ENCODE data around the gene SNAPC2.

The SNAPC2 gene

GRCh38 chr19:7907122-7907521, 13.0 kb upstream of the SNAPC2 start:
- no peak for DNase-seq (ENCODE audit: insufficient read length, low spot score)
- FAIRE-seq, result no peak
- no peak for TF ChIP-seq CTCF (IDR thresholded peaks at IDR 0.05; ENCODE audit: insufficient read depth, missing control alignments)

DNA sequence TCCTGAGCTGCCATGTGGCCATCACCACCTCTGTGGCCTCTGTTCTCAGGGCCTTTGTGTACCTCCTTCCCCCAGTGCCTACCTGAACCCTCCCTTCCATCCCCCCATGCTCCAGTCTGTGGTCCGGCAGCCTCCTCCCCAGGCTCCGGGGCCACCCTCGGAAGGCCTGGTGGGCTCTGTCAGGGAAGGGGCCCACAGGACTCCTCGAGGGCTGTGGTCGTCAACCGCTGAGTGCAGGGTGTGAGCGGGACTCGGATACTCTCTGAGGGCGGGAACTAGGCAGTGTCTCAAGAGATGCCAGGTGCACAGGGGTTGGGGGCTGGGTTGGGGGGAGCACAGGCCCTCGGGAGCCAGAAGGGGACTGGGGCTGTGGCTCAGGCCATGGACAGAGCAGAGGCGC, 12.6 kb upstream of the SNAPC2 start:
- FAIRE-seq (no peak), DNase-seq (ENCODE audit: insufficient read length, low spot score) (no peak)
- TF ChIP-seq CTCF (IDR thresholded peaks at IDR 0.05; ENCODE audit: insufficient read depth, missing control alignments), result no peak

- DNase-seq (ENCODE audit: insufficient read length, low spot score) (no peak), FAIRE-seq (no peak)
Measured at GRCh38 chr19:7908078-7908699, 11.9 kb upstream of the SNAPC2 start.

DNA sequence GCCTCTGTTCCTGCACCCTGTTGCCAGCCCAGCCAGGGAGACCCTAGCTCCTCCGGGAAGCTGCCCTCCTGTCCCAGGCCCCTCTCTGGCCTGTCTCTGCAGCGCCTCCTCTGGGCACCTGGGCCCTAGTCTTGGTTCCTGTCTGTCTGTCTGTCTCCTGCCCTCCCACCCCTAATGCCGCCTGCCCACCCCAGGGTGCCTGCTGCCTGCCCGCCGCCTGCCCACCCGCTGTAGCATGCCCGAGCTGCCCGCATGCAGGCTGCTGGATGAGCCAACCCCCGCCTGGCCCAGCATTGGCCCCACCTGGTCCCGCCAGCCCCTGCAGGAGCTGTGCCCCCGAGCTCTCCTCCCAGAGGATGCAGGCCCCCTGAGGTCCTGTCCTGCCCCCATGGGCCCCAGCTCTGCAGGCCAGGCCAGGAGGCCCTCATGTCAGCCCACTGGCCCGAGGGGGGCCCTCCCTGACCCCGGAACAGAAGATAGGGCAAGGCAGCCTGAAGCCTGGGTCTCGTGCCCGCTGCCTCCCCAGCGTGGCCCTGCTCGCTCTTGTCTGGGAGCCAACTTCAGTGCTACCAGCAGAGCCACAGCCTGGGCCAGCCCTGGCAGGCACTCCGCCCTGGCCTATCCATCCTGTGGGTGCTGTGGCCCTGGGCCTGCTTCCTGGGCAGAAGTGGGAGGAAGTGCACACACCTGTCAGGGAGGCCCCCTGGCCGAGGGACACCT, 11.2 kb upstream of the SNAPC2 start:
- FAIRE-seq, result no peak
- no peak for DNase-seq (ENCODE audit: insufficient read length, low spot score)
- TF ChIP-seq CTCF (IDR thresholded peaks at IDR 0.05; ENCODE audit: insufficient read depth, missing control alignments), result no peak

More at GRCh38 chr19:7908078-7908699, 11.9 kb upstream of the SNAPC2 start:
- no peak for TF ChIP-seq CTCF (IDR thresholded peaks at IDR 0.05; ENCODE audit: insufficient read depth, missing control alignments)

DNA sequence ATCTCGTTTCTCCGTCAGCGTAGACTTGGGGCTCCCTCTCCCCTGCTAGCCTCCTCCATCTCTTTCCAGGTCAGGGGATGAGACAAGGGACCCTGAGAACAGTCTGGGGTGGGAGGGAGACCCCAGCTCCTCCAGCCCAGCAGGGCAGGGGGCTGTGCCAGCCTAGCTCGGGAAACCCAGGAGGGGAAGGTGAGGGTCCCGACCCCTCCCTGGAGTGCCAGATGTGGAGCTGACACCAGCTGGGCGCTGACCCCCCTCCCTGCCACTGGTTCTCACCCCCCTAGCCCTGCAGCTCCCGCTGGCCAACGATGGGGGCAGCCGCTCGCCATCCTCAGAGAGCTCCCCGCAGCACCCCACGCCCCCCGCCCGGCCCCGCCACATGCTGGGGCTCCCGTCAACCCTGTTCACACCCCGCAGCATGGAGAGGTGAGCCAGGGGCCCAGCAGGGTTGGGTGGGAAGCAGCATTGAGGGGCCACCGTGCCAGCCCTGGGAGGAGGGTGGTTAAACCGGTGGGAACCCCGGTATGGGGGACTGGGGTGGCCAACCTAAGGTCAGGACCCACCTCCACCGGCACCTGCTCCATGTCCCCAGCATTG, 10.6 kb upstream of the SNAPC2 start:
- FAIRE-seq (no peak), DNase-seq (ENCODE audit: insufficient read length, low spot score) (no peak)
- no peak for TF ChIP-seq CTCF (IDR thresholded peaks at IDR 0.05; ENCODE audit: insufficient read depth, missing control alignments)

DNA sequence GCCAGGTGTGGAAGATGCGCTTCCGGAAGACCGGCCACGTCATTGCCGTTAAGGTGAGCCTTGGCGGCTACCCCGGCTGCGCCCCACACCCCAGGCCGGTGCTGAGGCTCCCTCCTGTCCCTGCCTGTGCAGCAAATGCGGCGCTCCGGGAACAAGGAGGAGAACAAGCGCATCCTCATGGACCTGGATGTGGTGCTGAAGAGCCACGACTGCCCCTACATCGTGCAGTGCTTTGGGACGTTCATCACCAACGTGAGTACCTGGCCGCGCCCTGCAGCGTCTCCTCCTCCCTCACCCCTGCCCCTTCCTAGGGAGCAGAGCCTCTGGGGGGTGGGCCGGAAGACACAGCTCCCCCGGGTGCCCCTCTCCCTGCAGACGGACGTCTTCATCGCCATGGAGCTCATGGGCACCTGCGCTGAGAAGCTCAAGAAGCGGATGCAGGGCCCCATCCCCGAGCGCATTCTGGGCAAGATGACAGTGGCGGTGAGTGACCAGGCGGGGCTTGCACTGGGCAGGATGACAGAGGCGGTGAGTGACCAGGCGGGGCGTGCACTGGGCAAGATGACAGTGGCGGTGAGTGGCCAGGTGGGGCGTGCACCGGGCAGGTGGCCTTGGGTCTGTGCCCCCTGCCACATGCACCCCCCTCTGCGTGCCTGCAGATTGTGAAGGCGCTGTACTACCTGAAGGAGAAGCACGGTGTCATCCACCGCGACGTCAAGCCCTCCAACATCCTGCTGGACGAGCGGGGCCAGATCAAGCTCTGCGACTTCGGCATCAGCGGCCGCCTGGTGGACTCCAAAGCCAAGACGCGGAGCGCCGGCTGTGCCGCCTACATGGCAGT, 9.6 kb upstream of the SNAPC2 start:
- no peak for TF ChIP-seq CTCF (IDR thresholded peaks at IDR 0.05; ENCODE audit: insufficient read depth, missing control alignments)
- no peak for FAIRE-seq
- DNase-seq (ENCODE audit: insufficient read length, low spot score), result no peak
